PC-3 (cell line): ENCODE measurements around the gene AGRN. TPM values are rescaled to one million over a fixed set of nuclear protein-coding genes. Genes with fewer than 3 reads are reported as not detected.

Experiments used
- ATAC-seq: fragments of 200-7000 bp; cut with Tn5 transposase; 2 replicates; pipeline ENCODE4 v1.9.1; 2020; ENCODE audit warnings: mild to moderate bottlenecking, moderate library complexity
- BruUV-seq: library from RNA; stranded (reverse); fragments of 400-500 nt; replicated peaks from 2 replicates; lab custom pipeline; 2021; lab: Mats Ljungman, UMichigan
- CTCF ChIA-PET: fragments of 300-600 bp; sonication (Branson Sonifier 250); formaldehyde crosslinking; loops from one replicate; lab custom pipeline; 2022; ENCODE audit warnings: antibody characterized with exemption; lab: Charles Lee
- POLR2A ChIA-PET: fragments of 300-600 bp; sonication (Branson Sonifier 250); formaldehyde crosslinking; loops from one replicate; lab custom pipeline; 2022; ENCODE audit warnings: antibody characterized with exemption; ENCODE audit not compliant: unreplicated experiment; lab: Charles Lee
- DNase-seq: peaks from one replicate; pipeline ENCODE4 v3.0.0-alpha.2; 2015
- H2AFZ ChIP-seq: fragments of 300-600 bp; sonication (generic); 2 replicates; pipeline ENCODE4 v1.6.0; 2016; ENCODE audit warnings: antibody characterized with exemption, low read length
- H3F3A ChIP-seq: fragments of 300-600 bp; sonication (generic); one replicate; pipeline ENCODE4 v1.6.0; 2017; ENCODE audit warnings: antibody characterized with exemption, low read length, control low read depth, mild to moderate bottlenecking; ENCODE audit not compliant: unreplicated experiment
- H3K27ac ChIP-seq: fragments of 300-600 bp; sonication (generic); 2 replicates; pipeline ENCODE4 v1.5.1; 2016; ENCODE audit warnings: mild to moderate bottlenecking, low read length
- H3K27me3 ChIP-seq: fragments of 300-600 bp; sonication (generic); 2 replicates; pipeline ENCODE4 v1.6.1; 2016; ENCODE audit warnings: low read length, mixed read lengths
- H3K36me3 ChIP-seq: fragments of 300-600 bp; sonication (generic); 2 replicates; pipeline ENCODE4 v1.6.1; 2016; ENCODE audit warnings: low read depth, mixed run types, low read length, mixed read lengths
- H3K4me1 ChIP-seq: fragments of 300-600 bp; sonication (generic); 2 replicates; pipeline ENCODE4 v1.5.1; 2016; ENCODE audit warnings: low read length; ENCODE audit not compliant: insufficient read depth
- H3K4me2 ChIP-seq: fragments of 300-600 bp; sonication (generic); 2 replicates; pipeline ENCODE4 v1.6.0; 2016; ENCODE audit warnings: low read length
- H3K4me3 ChIP-seq: fragments of 300-600 bp; sonication (generic); 2 replicates; pipeline ENCODE4 v1.5.1; 2016; ENCODE audit warnings: mild to moderate bottlenecking, low read length, mixed read lengths
- H3K79me2 ChIP-seq: fragments of 300-600 bp; sonication (generic); 2 replicates; pipeline ENCODE4 v1.6.1; 2017; ENCODE audit warnings: low read length, mixed read lengths
- H3K9ac ChIP-seq: fragments of 300-600 bp; sonication (generic); 2 replicates; pipeline ENCODE4 v1.6.0; 2016; ENCODE audit warnings: mild to moderate bottlenecking, low read length
- H3K9me2 ChIP-seq: fragments of 300-600 bp; sonication (generic); replicated peaks from 2 replicates; pipeline ENCODE4 v1.6.1; 2016; ENCODE audit warnings: mixed run types, low read length, mixed read lengths
- H3K9me3 ChIP-seq: fragments of 300-600 bp; sonication (generic); 2 replicates; pipeline ENCODE4 v1.6.1; 2016; ENCODE audit warnings: low read length, mixed read lengths
- H4K20me1 ChIP-seq: fragments of 300-600 bp; sonication (generic); 2 replicates; pipeline ENCODE4 v1.6.1; 2016; ENCODE audit warnings: low read length, mixed read lengths
- EZH2 ChIP-seq: fragments of 300-600 bp; sonication (generic); IDR thresholded peaks from one replicate; pipeline ENCODE4 v1.6.1; 2017; ENCODE audit warnings: antibody characterized with exemption, mild to moderate bottlenecking, low read length; ENCODE audit not compliant: unreplicated experiment
- EZH2phosphoT487 ChIP-seq: fragments of 300-600 bp; sonication (generic); IDR thresholded peaks from 2 replicates; pipeline ENCODE4 v1.6.1; 2018; ENCODE audit warnings: mild to moderate bottlenecking, antibody characterized with exemption, low read length, borderline replicate concordance
- intact Hi-C: fragments of 100-400 bp; cut with micrococcal nuclease; formaldehyde crosslinking; loops from 2 replicates; pipeline ENCODE4 v1.9.0; 2023
- total RNA-seq: library from RNA; depleted of rRNA; stranded (reverse); fragments of >200 nt; gene quantifications from 2 replicates; pipeline ENCODE4 v1.2.3, GENCODE V29; 2014
- TF ChIP-seq, protein P1 (sequence below): fragments of 300-600 bp; sonication (generic); conservative IDR thresholded peaks from 2 replicates; pipeline ENCODE4 v1.5.1; 2017; ENCODE audit warnings: antibody characterized with exemption, low read depth, mild to moderate bottlenecking, low read length

Gene AGRN
- total RNA-seq, 1 experiment from 2014 or later: 273 TPM

DNA sequence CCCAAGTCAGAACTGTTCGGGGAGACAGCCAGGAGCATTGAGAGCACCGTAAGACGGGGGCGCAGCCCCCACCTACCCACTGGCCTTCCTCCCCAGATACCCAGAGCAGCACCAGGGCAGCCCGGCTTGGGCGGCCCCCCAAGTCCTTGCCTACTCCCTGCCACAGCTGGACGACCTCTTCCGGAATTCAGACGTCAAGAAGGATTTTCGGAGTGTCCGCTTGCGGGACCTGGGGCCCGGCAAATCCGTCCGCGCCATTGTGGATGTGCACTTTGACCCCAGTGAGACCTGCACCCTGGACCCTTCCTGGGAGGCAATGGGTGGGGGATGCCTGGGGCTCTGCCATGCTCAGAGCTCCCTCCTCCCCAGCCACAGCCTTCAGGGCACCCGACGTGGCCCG is 27.5 kb downstream of the AGRN start:
- Histone ChIP-seq H3K9ac (no peak overlapping the region), H3K27me3 (no peaks in the 10 kb centered on the region), H3K79me2 (peaks cover 15% of the 10 kb centered on the region), H3K9me2 (no peaks in the 10 kb centered on the region), H2AFZ (no peak overlapping the region), H3K9me3 (no peaks in the 10 kb centered on the region), H3K4me3 (no peak overlapping the region), H3K36me3 (peaks cover 81% of the 10 kb centered on the region), H3F3A (no peaks in the 10 kb centered on the region), H3K4me2 (no peak overlapping the region), H3K27ac (no peak overlapping the region), H4K20me1 (peaks cover 15% of the 10 kb centered on the region), H3K4me1 (no peaks in the 10 kb centered on the region)
- CTCF ChIA-PET: no interaction called here
- ATAC-seq (no peak), DNase-seq (no peak)
- no TSS peak for BruUV-seq
- POLR2A ChIA-PET: no interaction called here
- intact Hi-C loops: no loop called here
- no peak for TF ChIP-seq EZH2phosphoT487
- TF ChIP-seq, protein P1, sequence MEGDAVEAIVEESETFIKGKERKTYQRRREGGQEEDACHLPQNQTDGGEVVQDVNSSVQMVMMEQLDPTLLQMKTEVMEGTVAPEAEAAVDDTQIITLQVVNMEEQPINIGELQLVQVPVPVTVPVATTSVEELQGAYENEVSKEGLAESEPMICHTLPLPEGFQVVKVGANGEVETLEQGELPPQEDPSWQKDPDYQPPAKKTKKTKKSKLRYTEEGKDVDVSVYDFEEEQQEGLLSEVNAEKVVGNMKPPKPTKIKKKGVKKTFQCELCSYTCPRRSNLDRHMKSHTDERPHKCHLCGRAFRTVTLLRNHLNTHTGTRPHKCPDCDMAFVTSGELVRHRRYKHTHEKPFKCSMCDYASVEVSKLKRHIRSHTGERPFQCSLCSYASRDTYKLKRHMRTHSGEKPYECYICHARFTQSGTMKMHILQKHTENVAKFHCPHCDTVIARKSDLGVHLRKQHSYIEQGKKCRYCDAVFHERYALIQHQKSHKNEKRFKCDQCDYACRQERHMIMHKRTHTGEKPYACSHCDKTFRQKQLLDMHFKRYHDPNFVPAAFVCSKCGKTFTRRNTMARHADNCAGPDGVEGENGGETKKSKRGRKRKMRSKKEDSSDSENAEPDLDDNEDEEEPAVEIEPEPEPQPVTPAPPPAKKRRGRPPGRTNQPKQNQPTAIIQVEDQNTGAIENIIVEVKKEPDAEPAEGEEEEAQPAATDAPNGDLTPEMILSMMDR: no peak
- TF ChIP-seq EZH2: no peak

DNA sequence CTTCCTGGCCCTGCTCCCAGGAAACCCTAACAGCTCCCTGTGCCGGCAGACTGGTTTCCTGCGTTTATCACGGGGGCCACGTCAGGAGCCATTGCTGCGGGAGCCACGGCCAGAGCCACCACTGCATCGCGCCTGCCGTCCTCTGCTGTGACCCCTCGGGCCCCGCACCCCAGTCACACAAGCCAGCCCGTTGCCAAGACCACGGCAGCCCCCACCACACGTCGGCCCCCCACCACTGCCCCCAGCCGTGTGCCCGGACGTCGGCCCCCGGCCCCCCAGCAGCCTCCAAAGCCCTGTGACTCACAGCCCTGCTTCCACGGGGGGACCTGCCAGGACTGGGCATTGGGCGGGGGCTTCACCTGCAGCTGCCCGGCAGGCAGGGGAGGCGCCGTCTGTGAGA is 28.0 kb downstream of the AGRN start:
- Histone ChIP-seq H3K4me3 (no peak overlapping the region), H2AFZ (no peak overlapping the region), H3F3A (no peaks in the 10 kb centered on the region), H3K27ac (no peak overlapping the region), H3K4me1 (no peaks in the 10 kb centered on the region), H3K4me2 (no peak overlapping the region), H4K20me1 (peaks cover 10% of the 10 kb centered on the region; the same call in 1 of the 2 replicates), H3K9ac (no peak overlapping the region), H3K79me2 (peaks cover 9% of the 10 kb centered on the region), H3K27me3 (no peaks in the 10 kb centered on the region), H3K9me3 (no peaks in the 10 kb centered on the region), H3K36me3 (peaks cover 82% of the 10 kb centered on the region), H3K9me2 (no peaks in the 10 kb centered on the region)
- BruUV-seq: no TSS peak
- TF ChIP-seq EZH2phosphoT487: no peak
- TF ChIP-seq, protein P1: no peak
- TF ChIP-seq EZH2: no peak
- ChIA-PET POLR2A (no interaction called here), CTCF (no interaction called here)
- intact Hi-C loops: no loop called here
- no peak for ATAC-seq
- DNase-seq: no peak

DNA sequence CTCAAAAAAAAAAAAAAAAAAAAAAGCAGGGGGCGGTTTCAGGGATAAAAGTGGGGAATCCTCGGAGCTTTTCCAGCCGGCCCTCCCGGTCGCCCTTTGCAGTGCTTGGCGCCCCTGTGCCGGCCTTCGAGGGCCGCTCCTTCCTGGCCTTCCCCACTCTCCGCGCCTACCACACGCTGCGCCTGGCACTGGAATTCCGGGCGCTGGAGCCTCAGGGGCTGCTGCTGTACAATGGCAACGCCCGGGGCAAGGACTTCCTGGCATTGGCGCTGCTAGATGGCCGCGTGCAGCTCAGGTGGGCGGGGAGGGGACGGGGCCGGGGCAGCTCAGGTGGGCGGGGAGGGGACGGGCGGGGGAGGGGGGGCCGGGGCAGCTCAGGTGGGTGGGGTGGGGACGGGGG is 28.8 kb downstream of the AGRN start:
- TF ChIP-seq EZH2phosphoT487 (no peak), EZH2 (no peak)
- TF ChIP-seq, protein P1: no peak
- ChIA-PET POLR2A (no interaction called here), CTCF (no interaction called here)
- H3K79me2 ChIP-seq: peaks cover 1% of the 10 kb centered on the region; the same call in 1 of the 2 replicates
- H3K4me2 ChIP-seq: no peak overlapping the region
- peaks cover 81% of the 10 kb centered on the region for H3K36me3 ChIP-seq
- H3K4me1 ChIP-seq: no peaks in the 10 kb centered on the region
- peaks cover 3% of the 10 kb centered on the region; the same call in 1 of the 2 replicates for H4K20me1 ChIP-seq
- no peak overlapping the region for H3K4me3 ChIP-seq
- H3K27ac ChIP-seq: no peak overlapping the region
- intact Hi-C loops: no loop called here
- no peaks in the 10 kb centered on the region for H3K9me3 ChIP-seq
- H3K9ac ChIP-seq: no peak overlapping the region
- no peaks in the 10 kb centered on the region for H3K9me2 ChIP-seq
- ATAC-seq (no peak), DNase-seq (no peak)
- no peak overlapping the region for H2AFZ ChIP-seq
- H3K27me3 ChIP-seq: no peaks in the 10 kb centered on the region
- no TSS peak for BruUV-seq
- no peaks in the 10 kb centered on the region for H3F3A ChIP-seq
